SK-N-MC (cell line): ENCODE measurements around the gene AFDN.

ENCODE experiments used
- DNase-seq: peaks from one replicate; pipeline ENCODE4 v3.0.0-alpha.2; 2011; ENCODE audit warnings: low read depth, low spot score
- H3K27ac ChIP-seq: fragments of 200-600 bp; sonication (generic); 2 replicates; pipeline ENCODE4 v1.5.1; 2016; ENCODE audit warnings: mixed run types
- H3K36me3 ChIP-seq: fragments of 200-600 bp; sonication (generic); 2 replicates; pipeline ENCODE4 v1.6.1; 2017; ENCODE audit warnings: antibody characterized with exemption, low read length, mixed read lengths; ENCODE audit not compliant: insufficient read depth
- H3K4me3 ChIP-seq: fragments of 200-600 bp; sonication (generic); 2 replicates; pipeline ENCODE4 v1.5.1; 2016
- H3K9ac ChIP-seq: fragments of 200-600 bp; sonication (generic); 2 replicates; pipeline ENCODE4 v1.8.0; 2017; ENCODE audit warnings: mixed run types, mixed read lengths; ENCODE audit not compliant: insufficient read length
- H3K9me3 ChIP-seq: fragments of 200-600 bp; sonication (generic); 2 replicates; pipeline ENCODE4 v1.6.1; 2017; ENCODE audit warnings: low read depth, mild to moderate bottlenecking, antibody characterized with exemption, low read length, moderate library complexity, mixed read lengths
- EZH2 ChIP-seq: fragments of 200-600 bp; sonication (generic); IDR thresholded peaks from one replicate; pipeline ENCODE4 v1.6.1; 2017; ENCODE audit warnings: antibody characterized with exemption
- FOXP2 ChIP-seq: optimal IDR thresholded peaks from 2 replicates; pipeline ENCODE3; 2011; ENCODE audit warnings: mild to moderate bottlenecking, moderate library complexity; ENCODE audit not compliant: insufficient read depth; ENCODE audit errors: extremely low read length, control extremely low read depth
- POLR2AphosphoS5 ChIP-seq: IDR thresholded peaks from 2 replicates; pipeline ENCODE4 v1.6.1; 2012; ENCODE audit warnings: mild to moderate bottlenecking, low read depth, low read length, borderline replicate concordance

AFDN gene

DNA sequence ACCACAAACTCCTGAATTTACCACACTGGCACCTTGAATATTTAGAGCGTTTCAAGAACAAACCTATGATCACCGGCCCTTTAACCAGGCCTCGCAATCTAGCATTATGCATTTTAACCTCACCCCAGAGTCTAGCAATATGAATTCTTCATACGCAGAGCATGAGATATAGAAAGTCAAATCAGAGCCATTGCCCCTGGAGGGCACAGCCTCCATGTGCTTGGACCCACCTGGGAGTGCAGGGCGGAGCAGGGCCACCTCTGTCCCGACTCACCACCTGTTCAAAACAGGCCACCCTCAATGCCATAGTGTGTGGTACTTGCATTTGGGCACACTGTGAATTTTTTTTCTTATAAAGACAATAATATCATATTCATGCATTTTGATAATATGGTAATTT lies 19.5 kb upstream of the AFDN start:
- Histone ChIP-seq H3K4me3 (no peak overlapping the region), H3K36me3 (no peaks in the 10 kb centered on the region), H3K9ac (no peak overlapping the region), H3K27ac (no peak overlapping the region), H3K9me3 (no peaks in the 10 kb centered on the region)
- no peak for DNase-seq
- no peak for TF ChIP-seq POLR2AphosphoS5
- TF ChIP-seq EZH2, result no peak
- TF ChIP-seq FOXP2, result no peak

DNA sequence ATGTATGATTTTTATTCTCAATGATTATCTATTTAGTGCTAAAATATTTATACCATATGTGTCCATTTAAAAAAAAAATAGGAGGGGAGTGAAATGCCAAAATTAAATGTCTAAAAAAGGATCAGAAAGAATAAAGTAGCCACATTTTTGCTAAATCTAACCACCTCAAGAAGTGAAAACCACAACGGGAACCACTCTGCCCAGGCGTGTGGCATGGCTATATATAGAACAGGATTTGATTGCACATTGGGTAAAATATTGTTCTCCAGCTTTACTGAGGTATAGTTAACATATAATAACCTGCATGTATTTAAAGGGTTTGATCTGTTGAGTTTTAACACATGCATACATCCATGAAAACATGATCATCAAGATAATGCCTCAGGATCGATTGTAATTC lies 19.0 kb upstream of the AFDN start:
- Histone ChIP-seq H3K9ac (no peak overlapping the region), H3K9me3 (no peaks in the 10 kb centered on the region), H3K36me3 (no peaks in the 10 kb centered on the region), H3K4me3 (no peak overlapping the region), H3K27ac (no peak overlapping the region)
- TF ChIP-seq EZH2, result no peak
- TF ChIP-seq FOXP2, result no peak
- no peak for TF ChIP-seq POLR2AphosphoS5
- no peak for DNase-seq

DNA sequence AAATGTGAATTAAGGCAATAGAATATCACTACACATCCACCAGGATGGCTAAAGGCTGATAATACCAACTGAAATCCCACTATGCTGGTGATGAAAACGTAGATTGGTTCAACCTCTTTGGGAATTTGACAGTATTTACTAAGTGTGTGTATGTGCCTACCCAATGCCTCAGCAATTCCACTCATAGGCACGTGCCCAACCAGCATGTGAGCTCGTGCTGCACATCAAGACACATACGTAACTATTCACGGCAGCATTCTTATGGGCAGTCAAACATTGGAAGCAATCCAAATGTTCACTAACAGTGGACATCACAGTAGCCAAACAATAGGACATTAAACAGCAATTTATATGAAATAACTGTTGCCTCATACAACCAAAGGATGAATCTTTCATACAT lies 15.7 kb upstream of the AFDN start:
- Histone ChIP-seq H3K9ac (no peak overlapping the region), H3K4me3 (no peak overlapping the region), H3K27ac (no peak overlapping the region), H3K36me3 (no peaks in the 10 kb centered on the region), H3K9me3 (no peaks in the 10 kb centered on the region)
- TF ChIP-seq EZH2, result no peak
- TF ChIP-seq FOXP2, result no peak
- TF ChIP-seq POLR2AphosphoS5, result no peak
- no peak for DNase-seq

DNA sequence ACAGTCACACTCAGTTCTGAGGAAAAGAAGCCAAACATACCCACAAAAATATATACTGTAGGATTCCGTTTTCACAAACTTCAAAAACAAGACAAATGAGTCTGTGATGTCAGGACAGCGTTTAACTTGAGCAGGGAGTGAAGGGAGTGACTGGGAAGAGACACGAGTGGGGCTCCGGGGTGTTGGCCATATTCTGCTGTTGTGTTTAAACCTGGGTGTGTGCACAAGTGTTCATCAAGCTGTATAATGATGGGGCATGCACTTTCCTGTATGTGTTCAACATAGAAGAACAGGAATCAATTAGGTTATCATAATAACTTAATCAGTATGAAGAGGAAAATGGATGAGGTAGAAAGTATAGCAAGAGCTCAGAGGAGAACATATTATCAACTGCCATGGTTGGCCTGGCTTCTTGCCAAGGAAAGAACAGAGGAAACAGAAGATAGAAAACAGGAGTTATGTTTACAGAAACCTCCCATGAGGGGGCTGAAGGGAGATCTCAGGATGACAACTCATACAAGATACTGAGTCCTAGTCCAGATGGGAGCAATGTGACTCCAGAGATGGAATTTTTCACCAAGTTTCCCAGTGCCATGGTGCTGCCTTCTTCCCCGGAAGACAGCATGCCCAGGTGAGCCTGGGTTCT lies 15.1 kb upstream of the AFDN start:
- Histone ChIP-seq H3K9ac (no peak overlapping the region), H3K36me3 (no peaks in the 10 kb centered on the region), H3K27ac (peak overlapping the region; percentile 63), H3K9me3 (no peaks in the 10 kb centered on the region), H3K4me3 (peak overlapping the region; percentile 38; the same call in 1 of the 2 replicates)
- TF ChIP-seq EZH2 (no peak), POLR2AphosphoS5 (no peak), FOXP2 (no peak)
- DNase-seq, result no peak

DNA sequence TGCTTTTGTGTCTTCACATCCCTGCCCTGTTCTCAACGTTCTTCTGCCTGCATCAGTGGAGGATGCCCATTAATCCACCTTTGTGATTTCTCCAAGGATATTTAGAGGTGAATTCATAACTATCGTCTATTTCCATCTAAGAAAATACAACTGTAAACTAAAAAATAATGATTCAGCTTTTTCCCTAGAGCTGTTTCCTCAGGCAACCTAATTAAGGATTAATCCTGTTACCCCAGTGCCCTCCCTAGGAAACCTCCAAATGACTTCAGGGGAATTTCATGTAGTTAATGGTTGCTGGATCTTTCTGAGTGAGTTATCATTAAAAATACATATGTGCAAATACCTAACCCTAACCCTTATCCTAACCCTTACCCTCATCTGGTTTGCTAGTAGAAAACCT lies 14.6 kb upstream of the AFDN start:
- Histone ChIP-seq H3K27ac (peak overlapping the region; percentile 63), H3K36me3 (no peaks in the 10 kb centered on the region), H3K9ac (no peak overlapping the region), H3K9me3 (no peaks in the 10 kb centered on the region), H3K4me3 (peak overlapping the region; percentile 38; the same call in 1 of the 2 replicates)
- peak; percentile 62 for DNase-seq
- TF ChIP-seq POLR2AphosphoS5, result no peak

DNA sequence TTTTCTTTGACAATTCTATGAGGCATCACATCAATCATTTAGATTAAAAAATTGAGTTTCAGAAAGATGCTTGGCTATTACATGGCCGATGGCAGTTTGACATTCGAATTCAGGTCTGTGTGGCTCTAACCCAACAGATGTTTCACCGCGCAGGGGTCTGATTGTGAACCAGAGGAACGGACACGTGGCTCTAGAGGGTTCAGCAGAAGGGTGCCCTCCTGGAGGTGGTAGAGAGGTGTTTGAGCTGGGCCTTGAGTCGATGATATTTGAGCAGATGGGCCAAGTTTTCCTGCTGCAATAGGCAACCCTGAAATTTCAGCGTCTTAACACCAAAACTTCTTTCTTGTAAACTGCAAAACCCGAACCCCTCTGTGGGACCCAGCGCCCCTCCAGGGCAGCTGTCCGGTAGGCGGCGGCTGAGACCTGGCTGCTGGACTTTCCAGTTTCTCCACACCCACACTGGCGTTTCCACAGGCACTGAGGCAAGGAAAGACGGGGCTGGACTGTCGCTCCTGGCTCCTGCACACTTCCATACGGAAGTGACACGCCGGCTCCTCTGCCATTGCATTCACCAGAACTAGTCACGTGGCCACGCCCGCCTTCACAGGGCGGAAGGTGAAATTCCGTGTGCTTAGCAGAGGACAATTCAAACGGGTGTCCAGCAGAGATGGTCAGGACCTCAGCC lies 11.3 kb upstream of the AFDN start:
- Histone ChIP-seq H3K36me3 (no peaks in the 10 kb centered on the region), H3K9me3 (no peaks in the 10 kb centered on the region), H3K4me3 (no peak overlapping the region), H3K27ac (no peak overlapping the region), H3K9ac (no peak overlapping the region)
- DNase-seq, result no peak
- TF ChIP-seq EZH2 (no peak), FOXP2 (no peak), POLR2AphosphoS5 (no peak)

DNA sequence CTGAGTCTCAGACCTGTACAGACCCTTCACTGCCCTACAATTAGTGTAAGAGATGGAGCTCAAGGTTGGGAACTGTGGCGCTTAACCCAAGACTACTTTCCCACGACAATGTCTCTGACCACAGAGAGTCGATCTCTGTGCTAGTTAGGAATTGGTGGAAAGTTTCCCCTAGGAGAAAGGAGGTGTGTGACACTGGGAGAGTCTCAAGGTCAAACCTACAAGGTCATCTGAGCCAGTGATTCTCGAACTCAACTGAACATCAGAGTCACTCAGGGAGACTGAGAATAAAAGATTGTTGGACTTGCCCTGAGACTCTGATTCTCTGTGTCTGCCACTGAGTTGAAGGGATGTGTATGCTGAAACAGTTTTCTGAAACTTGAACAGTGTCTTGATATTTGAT lies 9.7 kb upstream of the AFDN start:
- no peak for TF ChIP-seq EZH2
- TF ChIP-seq POLR2AphosphoS5, result no peak
- TF ChIP-seq FOXP2, result no peak
- DNase-seq, result no peak
- no peaks in the 10 kb centered on the region for H3K9me3 ChIP-seq
- H3K36me3 ChIP-seq, result no peaks in the 10 kb centered on the region
- no peak overlapping the region for H3K27ac ChIP-seq
- H3K4me3 ChIP-seq, result no peak overlapping the region
- H3K9ac ChIP-seq, result no peak overlapping the region

DNA sequence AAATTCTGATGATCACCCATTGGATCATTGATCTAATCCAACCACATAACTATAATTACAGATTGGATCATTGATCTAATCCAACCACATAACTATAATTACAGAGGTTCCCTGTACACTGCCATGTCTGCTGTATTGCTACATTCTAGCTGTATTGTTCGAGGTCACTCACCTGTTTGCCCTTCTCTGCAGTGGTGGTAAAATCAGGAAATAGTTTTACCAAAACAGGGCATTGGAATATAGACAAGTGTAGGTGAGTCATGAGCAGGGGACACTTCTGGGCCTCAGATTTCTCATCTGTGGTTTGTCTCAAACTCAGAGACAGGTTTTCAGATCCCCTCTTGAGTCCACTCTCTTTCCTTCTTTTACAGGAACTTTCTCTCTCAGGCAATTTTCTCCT lies 9.0 kb upstream of the AFDN start:
- DNase-seq, result no peak
- TF ChIP-seq FOXP2 (no peak), POLR2AphosphoS5 (no peak), EZH2 (no peak)
- H3K27ac ChIP-seq, result no peak overlapping the region

DNA sequence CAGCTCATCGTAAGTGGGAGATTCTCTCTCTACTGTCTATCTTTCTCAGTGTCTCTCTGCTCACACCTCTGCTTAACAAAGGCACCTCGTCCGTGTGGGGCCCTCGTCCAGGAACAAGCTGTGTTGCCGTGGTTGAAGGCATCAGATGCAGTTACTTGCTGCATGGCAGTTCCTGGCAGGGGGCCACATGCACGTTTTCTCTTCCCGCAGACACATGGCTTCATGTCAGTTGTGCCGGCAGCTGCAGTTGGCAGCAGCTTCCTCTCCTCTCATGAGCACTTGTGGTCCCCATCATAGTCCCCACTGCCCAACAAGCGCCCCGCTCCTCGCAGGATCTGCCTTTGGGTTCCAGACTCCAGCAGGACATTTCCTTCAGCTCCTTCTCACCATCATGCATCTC lies 7.1 kb upstream of the AFDN start:
- Histone ChIP-seq H3K36me3 (no peaks in the 10 kb centered on the region), H3K9me3 (no peaks in the 10 kb centered on the region), H3K4me3 (no peak overlapping the region), H3K27ac (no peak overlapping the region), H3K9ac (no peak overlapping the region)
- DNase-seq, result no peak
- TF ChIP-seq EZH2 (no peak), FOXP2 (no peak)

More for the DNA sequence above, 9.0 kb upstream of the AFDN start:
- H3K9me3 ChIP-seq, result no peaks in the 10 kb centered on the region
- no peak overlapping the region for H3K9ac ChIP-seq
- no peaks in the 10 kb centered on the region for H3K36me3 ChIP-seq
- no peak overlapping the region for H3K4me3 ChIP-seq
